GM12878 (cell line): Measurements from ENCODE around the gene STOML2. TPM values are rescaled to one million over a fixed set of nuclear protein-coding genes. Genes with fewer than 3 reads are reported as not detected.

Experiments used
- ATAC-seq: fragments of 200-7000 bp; cut with Tn5 transposase; 3 replicates; pipeline ENCODE4 v1.9.1; 2020; ENCODE audit warnings: mild to moderate bottlenecking, moderate library complexity
- BruUV-seq: library from RNA; stranded (reverse); fragments of 400-500 nt; replicated peaks from 2 replicates; lab custom pipeline; 2021; lab: Mats Ljungman, UMichigan
- CTCF ChIA-PET: fragments of 300-600 bp; sonication (Branson Sonifier 250); formaldehyde crosslinking; extraction: SDS; loops from one replicate; lab custom pipeline; 2021; ENCODE audit warnings: inconsistent platforms; lab: Yijun Ruan, JAX
- POLR2A ChIA-PET: fragments of 350-600 bp; formaldehyde crosslinking; extraction: SDS; loops from one replicate; lab custom pipeline; 2021; ENCODE audit warnings: inconsistent platforms; lab: Charles Lee
- RAD21 ChIA-PET: fragments of 300-600 bp; sonication (Branson Sonifier 250); formaldehyde crosslinking; loops from one replicate; lab custom pipeline; 2023; ENCODE audit warnings: antibody characterized with exemption; ENCODE audit not compliant: unreplicated experiment; lab: Charles Lee
- SMC1A ChIA-PET: fragments of 300-600 bp; sonication (Branson Sonifier 250); formaldehyde crosslinking; loops from one replicate; lab custom pipeline; 2023; ENCODE audit not compliant: unreplicated experiment, uncharacterized antibody; lab: Charles Lee
- DNase-seq: peaks from one replicate; pipeline ENCODE4 v3.0.0-alpha.2; 2011; ENCODE audit warnings: low read depth, low spot score
- FAIRE-seq: peaks from 3 replicates; lab custom pipeline; 2011; peaks lifted over from hg19 to GRCh38; lab: Jason Lieb, UNC
- H2AFZ ChIP-seq: 2 replicates; pipeline ENCODE4 v1.6.0; 2011; ENCODE audit warnings: low read depth, low read length, control low read depth; ENCODE audit not compliant: control insufficient read depth
- H3K27ac ChIP-seq: 2 replicates; pipeline ENCODE4 v1.5.1; 2011; ENCODE audit warnings: control low read depth; ENCODE audit not compliant: control insufficient read depth, insufficient read depth
- H3K27me3 ChIP-seq, 2 experiments: replicated peaks in 1 of 2; 2 replicates each; pipeline versions ENCODE4 v1.6.0 to v1.6.1; 2011; ENCODE audit warnings: low read length in 1 of 2; ENCODE audit not compliant: control insufficient read depth in 2 of 2, insufficient read depth in 2 of 2
- H3K36me3 ChIP-seq, 2 experiments: 2 replicates each; pipeline ENCODE4 v1.5.1; 2011; ENCODE audit warnings: low read length in 1 of 2; ENCODE audit not compliant: control insufficient read depth in 2 of 2, insufficient read depth in 2 of 2
- H3K4me1 ChIP-seq: 2 replicates; pipeline ENCODE4 v1.6.1; 2011; ENCODE audit warnings: mild to moderate bottlenecking, low read length, moderate library complexity, mixed read lengths; ENCODE audit not compliant: control insufficient read depth, insufficient read depth
- H3K4me2 ChIP-seq: 2 replicates; pipeline ENCODE4 v1.6.0; 2011; ENCODE audit warnings: control low read depth; ENCODE audit not compliant: control insufficient read depth, insufficient read depth
- H3K4me3 ChIP-seq: fragments of 200-600 bp; sonication (generic); 2 replicates; pipeline ENCODE4 v1.5.1; 2016
- H3K79me2 ChIP-seq: 2 replicates; pipeline ENCODE4 v1.6.0; 2011; ENCODE audit warnings: low read length; ENCODE audit not compliant: control insufficient read depth, insufficient read depth
- H3K9ac ChIP-seq: 2 replicates; pipeline ENCODE4 v1.8.0; 2011; ENCODE audit warnings: low read length, control low read depth, mixed read lengths; ENCODE audit not compliant: control insufficient read depth, insufficient read depth
- H3K9me3 ChIP-seq: replicated peaks from 3 replicates; pipeline ENCODE4 v1.5.1; 2011; ENCODE audit warnings: mild to moderate bottlenecking, low read length; ENCODE audit not compliant: control insufficient read depth, insufficient read depth
- H4K20me1 ChIP-seq: 2 replicates; pipeline ENCODE4 v1.6.0; 2011; ENCODE audit not compliant: control insufficient read depth, insufficient read depth
- ATF7 ChIP-seq: fragments of 450-650 bp; IDR thresholded peaks from 2 replicates; pipeline ENCODE4 v1.6.1; 2016; ENCODE audit warnings: low read depth, mild to moderate bottlenecking
- HDAC6 ChIP-seq: fragments of 200-600 bp; sonication (generic); IDR thresholded peaks from one replicate; pipeline ENCODE4 v1.8.0; 2017; ENCODE audit warnings: antibody characterized with exemption; ENCODE audit not compliant: unreplicated experiment
- MXI1 ChIP-seq: fragments of 150-350 bp; IDR thresholded peaks from 2 replicates; pipeline ENCODE4 v1.6.1; 2011; ENCODE audit warnings: low read depth, mild to moderate bottlenecking, inconsistent platforms, low read length, improper control_type of control experiment
- NFXL1 ChIP-seq: fragments of 450-650 bp; IDR thresholded peaks from 2 replicates; pipeline ENCODE4 v1.6.1; 2017; ENCODE audit warnings: antibody characterized with exemption, mild to moderate bottlenecking, borderline replicate concordance
- PKNOX1 ChIP-seq: fragments of 450-650 bp; IDR thresholded peaks from 2 replicates; pipeline ENCODE4 v1.6.1; 2016; ENCODE audit warnings: mild to moderate bottlenecking
- POLR2A ChIP-seq: IDR thresholded peaks from 2 replicates; pipeline ENCODE4 v1.6.1; 2011; ENCODE audit warnings: low read depth, mild to moderate bottlenecking, low read length
- POLR2AphosphoS5 ChIP-seq: IDR thresholded peaks from 2 replicates; pipeline ENCODE4 v1.6.1; 2011; ENCODE audit warnings: mild to moderate bottlenecking, low read length, inconsistent platforms
- ZBTB33 ChIP-seq: fragments of 450-650 bp; IDR thresholded peaks from 2 replicates; pipeline ENCODE4 v1.6.1; 2017; ENCODE audit warnings: mild to moderate bottlenecking
- ZBTB40 ChIP-seq: fragments of 450-650 bp; IDR thresholded peaks from 2 replicates; pipeline ENCODE4 v1.6.1; 2016; ENCODE audit warnings: mild to moderate bottlenecking, moderate library complexity, borderline replicate concordance
- ZNF24 ChIP-seq: fragments of 450-650 bp; IDR thresholded peaks from 2 replicates; pipeline ENCODE4 v1.6.1; 2017; ENCODE audit warnings: antibody characterized with exemption, mild to moderate bottlenecking
- ZNF274 ChIP-seq: IDR thresholded peaks from one replicate; pipeline ENCODE4 v1.8.0; 2011; ENCODE audit not compliant: insufficient read length, insufficient read depth
- ZZZ3 ChIP-seq: IDR thresholded peaks from 2 replicates; pipeline ENCODE4 v1.6.1; 2011; ENCODE audit warnings: low read depth; ENCODE audit not compliant: control insufficient read depth, insufficient read length
- WGBS: methylation state at CpG from one replicate; pipeline ENCODE4 v1.1.6; 2016; ENCODE audit warnings: low lambda C conversion rate; ENCODE audit not compliant: insufficient replicate concordance, insufficient coverage; ENCODE audit errors: missing lambda C conversion rate; 5-methylcytosine and 5-hydroxymethylcytosine counted together
- in situ Hi-C: fragments of 300-500 bp; cut with MboI; formaldehyde crosslinking; loops from 9 replicates; pipeline ENCODE4 v1.14.3; 2018; ENCODE audit warnings: mixed read lengths
- intact Hi-C: fragments of 100-400 bp; cut with micrococcal nuclease; formaldehyde crosslinking; loops from one replicate; pipeline ENCODE4 v1.14.2; 2022; ENCODE audit not compliant: unreplicated experiment
- polyA plus RNA-seq, 11 experiments: library from polyadenylated mRNA; depleted of rRNA in 4 of 11; unstranded in 6 of 11; stranded (reverse) in 5 of 11; fragments of >200 nt; fragmentation: Nextera tagmentation in 4 of 11; fragmentation: Illumina TruSeq in 1 of 11; extraction: Ambion mirVana in 4 of 11; extraction: Trizol in 1 of 11; gene quantifications; 1 replicate in 1 of 11; 2 replicates in 10 of 11; pipeline versions ENCODE4 v1.2.1 to v1.2.3, GENCODE V29; 2011 to 2016; ENCODE audit warnings: inconsistent platforms in 2 of 11, missing spikeins in 2 of 11, low read depth in 1 of 11
- total RNA-seq, 4 experiments: library from RNA; depleted of rRNA in 3 of 4; stranded (reverse); fragments of >200 nt in 3 of 4; fragmentation: Illumina TruSeq in 1 of 4; extraction: Trizol in 1 of 4; gene quantifications; 2 replicates each; pipeline versions ENCODE4 v1.2.1 to v1.2.3, GENCODE V29; 2013 to 2021
- TF ChIP-seq, protein P1 (sequence below): fragments of 450-650 bp; IDR thresholded peaks from 2 replicates; pipeline ENCODE4 v1.6.1; 2016; ENCODE audit warnings: mild to moderate bottlenecking

The STOML2 gene
- total and polyA plus RNA-seq, 10 of the 15 experiments (the other 5 are each of a cell fraction or from before 2014, with no cell fraction given) = 112 to 284 (median 207) TPM

- no peak for TF ChIP-seq ZBTB40
Measured at GRCh38 chr9:35105571-35106342, 2.8 kb upstream of the STOML2 start (continued).

DNA sequence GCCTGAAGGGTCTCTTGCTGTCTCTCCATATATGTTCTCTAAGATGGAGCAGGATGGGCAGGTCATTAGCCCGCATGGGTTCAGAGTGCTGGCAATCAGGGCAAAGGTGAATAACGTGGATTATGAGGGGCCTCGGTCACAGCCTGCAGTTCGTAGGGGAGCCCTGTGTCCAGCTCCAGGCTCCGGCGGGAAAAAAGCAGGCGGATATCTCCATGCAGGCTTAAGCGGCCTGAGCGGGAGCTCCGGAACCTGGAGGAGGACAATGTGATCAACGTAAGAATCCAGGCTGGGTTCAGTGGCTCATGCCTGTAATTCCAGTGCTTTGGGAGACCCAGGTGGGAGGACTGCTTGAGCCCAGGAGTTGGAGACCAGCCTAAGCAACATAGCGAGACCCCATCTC lies 2.2 kb upstream of the STOML2 start:
- ChIA-PET POLR2A (interaction anchor here (3.5 kb wide), 1 partner anchor 10 kb away, joined by 27 read pairs; the partner anchor contains the start of gene ATOSB), SMC1A (no interaction called here), RAD21 (no interaction called here), CTCF (interaction anchor here (1.0 to 1.1 kb wide), 2 partner anchors 206 to 499 kb away, joined by 3 read pairs; no protein-coding TSS in a partner anchor)
- H3K4me1 ChIP-seq = peaks cover 5% of the 10 kb centered on the region
- peaks cover 6 to 11% of the 10 kb centered on the region in 2 experiments; a peak in 3 of 4 replicates for H3K36me3 ChIP-seq
- no peaks in the 10 kb centered on the region for H3K27me3 ChIP-seq
- H3K4me3 ChIP-seq = no peak overlapping the region
- no peak overlapping the region for H2AFZ ChIP-seq
- FAIRE-seq = no peak
- 77% methylated on average over 12 of the region's 12 CpGs for WGBS
- no peaks in the 10 kb centered on the region for H3K9me3 ChIP-seq
- no peak for ATAC-seq
- BruUV-seq = no TSS peak
- no peaks in the 10 kb centered on the region for H4K20me1 ChIP-seq
- H3K9ac ChIP-seq = no peak overlapping the region
- H3K79me2 ChIP-seq = peaks cover 14% of the 10 kb centered on the region
- H3K27ac ChIP-seq = no peak overlapping the region
- DNase-seq = no peak
- in situ Hi-C loops (loop anchor here (10.0 kb wide), 2 partner anchors 630 to 710 kb away; partner anchors contain the start of genes CREB3, HINT2, SPAG8 and TLN1), intact Hi-C loops (no loop called here)
- no peak overlapping the region for H3K4me2 ChIP-seq
- TF ChIP-seq PKNOX1 = no peak
- TF ChIP-seq ZNF274 = no peak
- no peak for TF ChIP-seq ZBTB33
- TF ChIP-seq, protein P1, sequence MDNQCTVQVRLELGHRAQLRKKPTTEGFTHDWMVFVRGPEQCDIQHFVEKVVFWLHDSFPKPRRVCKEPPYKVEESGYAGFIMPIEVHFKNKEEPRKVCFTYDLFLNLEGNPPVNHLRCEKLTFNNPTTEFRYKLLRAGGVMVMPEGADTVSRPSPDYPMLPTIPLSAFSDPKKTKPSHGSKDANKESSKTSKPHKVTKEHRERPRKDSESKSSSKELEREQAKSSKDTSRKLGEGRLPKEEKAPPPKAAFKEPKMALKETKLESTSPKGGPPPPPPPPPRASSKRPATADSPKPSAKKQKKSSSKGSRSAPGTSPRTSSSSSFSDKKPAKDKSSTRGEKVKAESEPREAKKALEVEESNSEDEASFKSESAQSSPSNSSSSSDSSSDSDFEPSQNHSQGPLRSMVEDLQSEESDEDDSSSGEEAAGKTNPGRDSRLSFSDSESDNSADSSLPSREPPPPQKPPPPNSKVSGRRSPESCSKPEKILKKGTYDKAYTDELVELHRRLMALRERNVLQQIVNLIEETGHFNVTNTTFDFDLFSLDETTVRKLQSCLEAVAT = no peak
- no peak for TF ChIP-seq POLR2AphosphoS5
- no peak for TF ChIP-seq MXI1
- TF ChIP-seq ATF7 = no peak
- no peak for TF ChIP-seq POLR2A
- no peak for TF ChIP-seq HDAC6
- no peak for TF ChIP-seq NFXL1
- no peak for TF ChIP-seq ZZZ3
- TF ChIP-seq ZNF24 = no peak
